Psoas muscle (tissue), 8 donors: ENCODE results near the gene HTD2. TPM values are rescaled to one million over a fixed set of nuclear protein-coding genes. Genes with fewer than 3 reads are reported as not detected.
A peak's percentile ranks its signal among the peaks of the same experiment; 100 is the strongest.

Experiments used
- ATAC-seq, 4 donors: fragments of 200-7000 bp; cut with Tn5 transposase; one replicate each; pipeline ENCODE4 v1.9.1; 2020; ENCODE audit warnings: moderate library complexity in 3 of 4, mild to moderate bottlenecking in 2 of 4
- DNase-seq, 2 donors: peaks; one replicate each; pipeline ENCODE4 v3.0.0-alpha.2; 2020
- H3K27ac ChIP-seq: fragments of 200-600 bp; one replicate; pipeline ENCODE4 v1.8.0; 2022
- H3K27me3 ChIP-seq, 3 donors: fragments of 200-600 bp in 1 of 3; one replicate each; pipeline versions ENCODE4 v1.6.1 to v1.8.0; 2013 to 2022; ENCODE audit warnings: low read length in 2 of 3, mild to moderate bottlenecking in 2 of 3, moderate library complexity in 1 of 3; ENCODE audit not compliant: insufficient read depth in 3 of 3
- H3K36me3 ChIP-seq, 2 donors: fragments of 200-600 bp in 1 of 2; one replicate each; pipeline versions ENCODE4 v1.6.1 to v1.8.0; 2013 to 2022; ENCODE audit warnings: low read depth in 1 of 2, mild to moderate bottlenecking in 1 of 2, moderate library complexity in 1 of 2; ENCODE audit not compliant: insufficient read depth in 1 of 2
- H3K4me1 ChIP-seq: fragments of 200-600 bp; one replicate; pipeline ENCODE4 v1.8.0; 2022
- H3K4me3 ChIP-seq: fragments of 200-600 bp; one replicate; pipeline ENCODE4 v1.8.0; 2022; ENCODE audit warnings: mild to moderate bottlenecking
- H3K9me3 ChIP-seq: fragments of 200-600 bp; one replicate; pipeline ENCODE4 v1.8.0; 2022
- CTCF ChIP-seq: fragments of 200-600 bp; IDR thresholded peaks from one replicate; pipeline ENCODE4 v1.8.0; 2022; ENCODE audit warnings: antibody characterized with exemption
- WGBS, 3 donors: extraction: QIAGEN DNeasy Blood & Tissue Kit; methylation state at CpG; one replicate each; pipeline versions ENCODE4 v1.1.6 to v1.1.7; 2013; 5-methylcytosine and 5-hydroxymethylcytosine counted together
- intact Hi-C, 2 donors: fragments of 100-400 bp; cut with DNase I; formaldehyde crosslinking; loops; one replicate each; pipeline versions ENCODE4 v1.11.0 to v1.14.2; 2022
- long read RNA-seq, 2 donors: library from polyadenylated mRNA; unstranded; transcript quantifications; one replicate each; pipeline ENCODE4 v2.0.0, GENCODE V29; 2021
- polyA plus RNA-seq, 3 donors: library from polyadenylated mRNA; stranded (reverse); fragments of 200-250 nt; gene quantifications; one replicate each; pipeline ENCODE4 v1.2.3, GENCODE V29; 2013
- total RNA-seq, 4 donors: library from RNA; stranded (reverse); fragmentation: NEBNext Ultra II Directional in 2 of 4; extraction: Animal tissue kit (Norgen Biotek cat#: 25700) in 2 of 4; gene quantifications; one replicate each; pipeline versions ENCODE4 v1.2.1 to v1.2.4, GENCODE V29; 2021 to 2023
- donor health status: healthy with polysubstance abuse.
- donor health status: DM: no; HTN: no; CAD: no; lungs with moderate emphysema.
- donor health status: Bipolar disorder and iron deficiency.
- donor health status: healthy.
- donor health status: DM: yes; HTN: yes; CAD: no.
- donor health status: DM: no; HTN: no; CAD: no.
- donor health status: DM: no; HTN: no; CAD: no.
- donor health status: DM: yes; HTN: yes; CAD: no.

HTD2 gene
- total RNA-seq (10 to 100 TPM; 12.0 to 17.9 (median 15.8) TPM), polyA plus RNA-seq (10 to 100 TPM; 10.9 to 37.0 (median 12.5) TPM)
- long read RNA-seq, donor 1, transcript HTD2-201 (5 exons, 1,508 nt), result major isoform, 8 of 10 reads
- long read RNA-seq, donor 1, partial matches to known transcripts, result 0 of 10 reads
- long read RNA-seq, donor 1, other reads (novel, unspliced or antisense), result 0 of 10 reads
- long read RNA-seq, donor 2, transcript HTD2-201 (5 exons, 1,508 nt), result major isoform, 24 of 27 reads
- long read RNA-seq, donor 2, partial matches to known transcripts, result 0 of 27 reads
- long read RNA-seq, donor 2, other reads (novel, unspliced or antisense), result 0 of 27 reads

- Histone ChIP-seq H3K4me3 (peak within 1 kb of the TSS; percentile 81), H3K4me1 (peaks cover 27% of the 10 kb centered on the region), H3K9me3 (no peaks in the 10 kb centered on the region), H3K27me3 (no peaks in the 10 kb centered on the region), H3K36me3 (peaks cover 2 to 17% of the 10 kb centered on the region in 2 donors), H3K27ac (peak within 1 kb of the TSS; percentile 92)
- intact Hi-C loops, result loop anchor here in 1 of 2 donors (2.0 to 5.0 kb wide), 2 partner anchors 187 to 226 kb away; partner anchors contain the start of gene KCTD6
- WGBS, 3 donors, result 4 to 5% (median 4%) methylated on average over 68 to 71 of the region's 71 CpGs
- DNase-seq (peak; percentile 98 to 100), ATAC-seq (peak; percentile 93 to 95 (median 94))
- peak; percentile 96 for TF ChIP-seq CTCF
Measured at GRCh38 chr3:58305882-58306711, at the start of gene HTD2, which contains the start of gene RPP14. Gene HTD2 (plus strand): TSS chr3:58306520. CDS start chr3:58317614, 11,094 bp downstream. Gene RPP14 (plus strand): TSS chr3:58306245. CDS start chr3:58310330, 4,085 bp downstream.

GRCh38 chr3:58258392-58259055, 47.8 kb upstream of the HTD2 start:
- WGBS, 3 donors, result 75 to 90% (median 85%) methylated on average over 10 of the region's 10 CpGs
- H3K36me3 ChIP-seq, result peaks cover 0 to 30% of the 10 kb centered on the region in 2 donors

GRCh38 chr3:58260261-58260731, 46.0 kb upstream of the HTD2 start:
- WGBS, 3 donors, result 68 to 83% (median 73%) methylated on average over 6 of the region's 6 CpGs
- peak in 2 of 4 donors; percentile 58 to 92 for ATAC-seq
- peaks cover 0 to 30% of the 10 kb centered on the region in 2 donors for H3K36me3 ChIP-seq

More at GRCh38 chr3:58258392-58259055, 47.8 kb upstream of the HTD2 start:
- Histone ChIP-seq H3K4me1 (no peaks in the 10 kb centered on the region), H3K9me3 (no peaks in the 10 kb centered on the region), H3K4me3 (no peak overlapping the region), H3K27me3 (no peaks in the 10 kb centered on the region), H3K27ac (no peak overlapping the region)
- intact Hi-C loops, result no loop called here
- ATAC-seq (no peak), DNase-seq (no peak)
- TF ChIP-seq CTCF, result no peak

More at GRCh38 chr3:58260261-58260731, 46.0 kb upstream of the HTD2 start:
- no peak overlapping the region for H3K27ac ChIP-seq
- H3K9me3 ChIP-seq, result no peaks in the 10 kb centered on the region
- no peaks in the 10 kb centered on the region for H3K4me1 ChIP-seq
- no peak for TF ChIP-seq CTCF
- H3K27me3 ChIP-seq, result no peaks in the 10 kb centered on the region
- H3K4me3 ChIP-seq, result no peak overlapping the region
- DNase-seq, result no peak
- intact Hi-C loops, result no loop called here
